HG02870 (cell line): ENCODE results near the gene TDRD9.
"Not testable (repeated sequence)": the region's sequence is repeated elsewhere in the genome, so short reads cannot be mapped to it uniquely, and the experiment has no call there.

ENCODE experiments used
- ATAC-seq: cut with Tn5 transposase; IDR thresholded peaks from one replicate; pipeline ENCODE4 v1.9.1; 2021; ENCODE audit warnings: mild to moderate bottlenecking, moderate library complexity; ENCODE audit not compliant: unreplicated experiment

Gene TDRD9

GRCh38 chr14:103928011-103928890, at the start of gene TDRD9:
TSS of gene TDRD9 (plus strand) at chr14:103928456. CDS start at chr14:103928510, 54 bp downstream.
- ATAC-seq = no peak

- no peak for ATAC-seq
Observed at GRCh38 chr14:103879118-103879569, 49.1 kb upstream of the TDRD9 start.

- no peak for ATAC-seq
Observed at GRCh38 chr14:103879570-103880347, 48.5 kb upstream of the TDRD9 start.

GRCh38 chr14:103880348-103881267, 47.6 kb upstream of the TDRD9 start:
- ATAC-seq = no peak

GRCh38 chr14:103881268-103882201, 46.7 kb upstream of the TDRD9 start:
- no peak for ATAC-seq

- no peak for ATAC-seq
Observed at GRCh38 chr14:103882503-103883262, 45.6 kb upstream of the TDRD9 start.

GRCh38 chr14:103883263-103883523, 45.1 kb upstream of the TDRD9 start:
- no peak for ATAC-seq

GRCh38 chr14:103884854-103885253, 43.4 kb upstream of the TDRD9 start:
- no peak for ATAC-seq

- no peak for ATAC-seq
Observed at GRCh38 chr14:103885509-103885932, 42.7 kb upstream of the TDRD9 start.

- ATAC-seq = no peak
Observed at GRCh38 chr14:103886304-103887169, 41.7 kb upstream of the TDRD9 start.

- no peak for ATAC-seq
Observed at GRCh38 chr14:103887170-103887501, 41.1 kb upstream of the TDRD9 start.

- no peak for ATAC-seq
Observed at GRCh38 chr14:103887557-103888115, 40.6 kb upstream of the TDRD9 start.

- not testable (repeated sequence) for ATAC-seq
Observed at GRCh38 chr14:103889002-103889312, 39.3 kb upstream of the TDRD9 start.

- no peak for ATAC-seq
Observed at GRCh38 chr14:103889313-103890051, 38.8 kb upstream of the TDRD9 start.

GRCh38 chr14:103890052-103890371, 38.2 kb upstream of the TDRD9 start:
- ATAC-seq = no peak

- no peak for ATAC-seq
Observed at GRCh38 chr14:103890821-103891666, 37.2 kb upstream of the TDRD9 start.
